HepG2 (cell line): ENCODE measurements around the gene ESYT1. TPM values are rescaled to one million over a fixed set of nuclear protein-coding genes. Genes with fewer than 3 reads are reported as not detected.

Source experiments
- ASH2L ChIP-seq: fragments of 300-600, 200-600 bp; sonication (generic); IDR thresholded peaks from 2 replicates; pipeline ENCODE4 v1.7.0; 2017; ENCODE audit warnings: low read depth, mild to moderate bottlenecking, moderate library complexity, mixed read lengths, low read length; ENCODE audit not compliant: insufficient read length
- BRD4 ChIP-seq: sonication (generic); formaldehyde crosslinking; IDR thresholded peaks from 2 replicates; pipeline ENCODE4 v1.4.0; 2020; ENCODE audit warnings: missing genetic modification reagents
- ELF4 ChIP-seq: sonication (generic); formaldehyde crosslinking; IDR thresholded peaks from 2 replicates; pipeline ENCODE4 v1.5.0; 2020; ENCODE audit warnings: missing genetic modification reagents, mild to moderate bottlenecking, moderate library complexity, borderline replicate concordance
- HMG20B ChIP-seq: conservative IDR thresholded peaks from 2 replicates; pipeline ENCODE4 v1.6.1; 2016; ENCODE audit warnings: missing genetic modification reagents, missing compliant biosample characterization
- HMGA1 ChIP-seq: sonication (generic); formaldehyde crosslinking; conservative IDR thresholded peaks from 2 replicates; pipeline ENCODE4 v1.4.0; 2020; ENCODE audit warnings: missing genetic modification reagents
- HNRNPL ChIP-seq: fragments of 200-400 bp; formaldehyde crosslinking; IDR thresholded peaks from 2 replicates; pipeline ENCODE4 v1.6.1; 2017; ENCODE audit warnings: mild to moderate bottlenecking, low read depth, low read length
- IRF9 ChIP-seq: sonication (generic); formaldehyde crosslinking; IDR thresholded peaks from 2 replicates; pipeline ENCODE4 v1.8.0; 2022; ENCODE audit warnings: missing genetic modification reagents, mild to moderate bottlenecking, borderline replicate concordance
- MAF1 ChIP-seq: sonication (generic); formaldehyde crosslinking; IDR thresholded peaks from 2 replicates; pipeline ENCODE4 v1.5.0; 2020; ENCODE audit warnings: missing genetic modification reagents, borderline replicate concordance
- MAFF ChIP-seq: IDR thresholded peaks from 2 replicates; pipeline ENCODE4 v1.6.1; 2011; ENCODE audit warnings: low read depth, low read length, improper control_type of control experiment
- MLX ChIP-seq: IDR thresholded peaks from 2 replicates; pipeline ENCODE4 v1.6.1; 2016
- NFE2 ChIP-seq: sonication (generic); formaldehyde crosslinking; IDR thresholded peaks from 2 replicates; pipeline ENCODE4 v1.4.0; 2020; ENCODE audit warnings: missing genetic modification reagents
- NFKBIZ ChIP-seq: IDR thresholded peaks from 2 replicates; pipeline ENCODE4 v1.6.1; 2018; ENCODE audit warnings: missing genetic modification reagents, missing compliant biosample characterization
- RNF219 ChIP-seq: sonication (generic); formaldehyde crosslinking; IDR thresholded peaks from 2 replicates; pipeline ENCODE4 v1.5.0; 2020; ENCODE audit warnings: mild to moderate bottlenecking, missing genetic modification reagents
- SATB2 ChIP-seq: sonication (generic); formaldehyde crosslinking; IDR thresholded peaks from 2 replicates; pipeline ENCODE4 v1.5.0; 2020; ENCODE audit warnings: missing genetic modification reagents
- STAT5B ChIP-seq: sonication (generic); formaldehyde crosslinking; IDR thresholded peaks from 2 replicates; pipeline ENCODE4 v1.4.0; 2020; ENCODE audit warnings: missing genetic modification reagents
- ZEB1 ChIP-seq: IDR thresholded peaks from 2 replicates; pipeline ENCODE4 v1.6.1; 2012; ENCODE audit warnings: mild to moderate bottlenecking, low read depth, inconsistent platforms; ENCODE audit not compliant: insufficient replicate concordance
- ZNF276 ChIP-seq: sonication (generic); formaldehyde crosslinking; IDR thresholded peaks from 2 replicates; pipeline ENCODE4 v1.4.0; 2020; ENCODE audit warnings: mild to moderate bottlenecking, low read depth, missing genetic modification reagents
- ZNF282 ChIP-seq: fragments of 450-650 bp; IDR thresholded peaks from 2 replicates; pipeline ENCODE4 v1.6.1; 2018; ENCODE audit not compliant: partially characterized antibody
- ZNF326 ChIP-seq: sonication (generic); formaldehyde crosslinking; IDR thresholded peaks from 2 replicates; pipeline ENCODE4 v1.4.0; 2020; ENCODE audit warnings: missing genetic modification reagents, borderline replicate concordance
- ZNF431 ChIP-seq: sonication (generic); formaldehyde crosslinking; IDR thresholded peaks from 2 replicates; pipeline ENCODE4 v1.9.0; 2022; ENCODE audit warnings: missing genetic modification reagents, low read depth, mild to moderate bottlenecking, borderline replicate concordance
- ZNF530 ChIP-seq: sonication (generic); formaldehyde crosslinking; IDR thresholded peaks from 2 replicates; pipeline ENCODE4 v1.5.0; 2020; ENCODE audit warnings: low read depth, mild to moderate bottlenecking, missing genetic modification reagents
- ZNF777 ChIP-seq: sonication (generic); formaldehyde crosslinking; IDR thresholded peaks from 2 replicates; pipeline ENCODE4 v1.4.0; 2020; ENCODE audit warnings: missing genetic modification reagents
- ZSCAN21 ChIP-seq: sonication (generic); formaldehyde crosslinking; IDR thresholded peaks from 2 replicates; pipeline ENCODE4 v1.8.0; 2022; ENCODE audit warnings: mild to moderate bottlenecking, missing genetic modification reagents, moderate library complexity, borderline replicate concordance
- polyA plus RNA-seq, 8 experiments: library from polyadenylated mRNA; depleted of rRNA in 3 of 8; stranded (reverse) in 7 of 8; unstranded in 1 of 8; fragments of >200 nt; fragmentation: Illumina TruSeq in 4 of 8; extraction: Trizol in 4 of 8; gene quantifications; 2 replicates each; pipeline versions ENCODE4 v1.2.1 to v1.2.3, GENCODE V29; 2011 to 2016; ENCODE audit warnings: low read depth in 4 of 8, missing spikeins in 1 of 8, mixed read lengths in 1 of 8; ENCODE audit not compliant: insufficient read depth in 1 of 8
- total RNA-seq, 5 experiments: library from RNA; depleted of rRNA; stranded (reverse); fragments of >200 nt; fragmentation: Illumina TruSeq; extraction: Trizol; gene quantifications; 2 replicates each; pipeline ENCODE4 v1.2.3, GENCODE V29; 2016; ENCODE audit warnings: low read depth in 1 of 5

The ESYT1 gene
- total and polyA plus RNA-seq, 2 of the 13 experiments (the other 11 are each of a cell fraction or from before 2014, with no cell fraction given), result 66.9 to 71.0 TPM

GRCh38 chr12:56081393-56082347, 46.4 kb upstream of the ESYT1 start (continued):
- no peak for TF ChIP-seq SATB2 (CRISPR knock-in tag)
- TF ChIP-seq IRF9 (CRISPR knock-in tag), result peak; percentile 82
- peak; percentile 97 for TF ChIP-seq NFKBIZ (CRISPR knock-in tag)
- no peak for TF ChIP-seq HMGA1 (CRISPR knock-in tag)
- TF ChIP-seq HNRNPL, result peak; percentile 73; the same call in 1 of the 2 replicates
- peak; percentile 46; the same call in 1 of the 2 replicates for TF ChIP-seq MAFF
- 0 out of 2 replicates have a peak, but pooled peaks have one; percentile 72 for TF ChIP-seq STAT5B (CRISPR knock-in tag)
- TF ChIP-seq MLX (CRISPR knock-in tag), result peak; percentile 98
- TF ChIP-seq ZNF777 (CRISPR knock-in tag), result no peak
- TF ChIP-seq ZNF431 (CRISPR knock-in tag), result peak; percentile 89
- peak; percentile 93; the same call in 1 of the 2 replicates for TF ChIP-seq ZNF276 (CRISPR knock-in tag)
- peak; percentile 89; the same call in 1 of the 2 replicates for TF ChIP-seq ELF4
- no peak for TF ChIP-seq MAF1
- TF ChIP-seq BRD4 (CRISPR knock-in tag), result peak; percentile 84
- peak; percentile 86 for TF ChIP-seq ZEB1
- peak; percentile 83 for TF ChIP-seq ASH2L
- TF ChIP-seq ZNF326 (CRISPR knock-in tag), result no peak
- 0 out of 2 replicates have a peak, but pooled peaks have one; percentile 27 for TF ChIP-seq RNF219 (CRISPR knock-in tag)
- TF ChIP-seq ZNF282, result no peak
- peak; percentile 97 for TF ChIP-seq HMG20B
- no peak for TF ChIP-seq NFE2 (CRISPR knock-in tag)
- peak; percentile 92 for TF ChIP-seq ZSCAN21 (CRISPR knock-in tag)
- no peak for TF ChIP-seq ZNF530 (CRISPR knock-in tag)
